ENCODE results near the gene THUMPD1.
"Not testable (repeated sequence)": the region's sequence is repeated elsewhere in the genome, so short reads cannot be mapped to it uniquely, and the experiment has no call there.

THUMPD1 gene

DNA sequence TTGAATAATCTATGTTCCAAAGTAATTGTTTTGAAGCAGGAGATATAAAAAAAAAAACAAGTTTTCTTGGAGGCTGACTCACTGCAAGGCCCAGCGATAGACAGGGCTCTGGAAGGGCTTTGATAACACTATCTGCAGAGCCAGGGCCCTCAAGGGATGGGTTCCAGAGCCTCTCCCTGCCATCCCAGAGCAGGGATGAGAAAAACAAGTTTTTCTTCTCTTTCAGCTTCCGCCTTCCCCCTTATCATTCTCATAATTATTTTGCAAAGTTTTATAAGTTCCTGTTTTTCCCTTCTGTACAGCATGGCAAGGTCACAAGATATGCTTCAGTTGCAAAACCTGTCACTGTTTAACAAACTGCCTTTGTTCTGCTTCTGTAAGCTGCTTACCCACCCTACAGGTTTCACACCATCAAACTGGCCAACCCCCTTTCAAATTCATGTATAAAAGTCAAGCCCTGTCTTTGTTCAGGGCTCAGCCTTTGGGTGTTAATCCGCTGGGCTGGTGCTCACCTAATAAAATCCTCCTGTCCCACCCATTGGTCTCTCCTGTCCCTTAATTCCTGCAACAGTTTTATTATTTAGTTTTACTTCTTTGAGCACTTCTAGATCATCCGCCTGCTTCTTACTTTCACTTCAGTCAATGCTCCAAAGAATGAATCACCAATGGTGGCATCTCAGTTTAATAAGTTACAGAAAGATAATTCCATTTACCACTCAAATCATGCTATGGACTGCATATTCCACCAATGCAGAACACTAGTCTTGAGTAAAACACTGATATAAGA lies 5.6 kb upstream of the THUMPD1 start:
- no peak for DNase-seq

DNA sequence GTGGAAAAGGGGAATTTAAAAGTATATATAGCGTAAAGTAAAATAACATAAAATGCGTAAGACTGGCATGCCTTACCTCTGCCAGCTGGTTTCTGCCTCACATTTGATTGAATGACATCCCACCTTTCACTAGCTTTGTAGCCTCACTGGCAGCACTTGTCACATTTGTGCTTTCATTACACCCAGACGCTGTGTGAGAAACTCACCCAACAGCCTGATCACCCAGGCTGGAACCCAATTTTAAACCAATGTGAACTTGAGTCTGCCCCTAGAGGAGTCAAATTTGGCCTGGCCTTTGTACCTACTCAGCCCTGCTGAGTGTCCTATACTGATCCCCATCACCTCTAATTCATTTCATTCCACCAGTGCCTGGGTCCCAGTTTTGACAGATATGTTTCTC lies 4.8 kb upstream of the THUMPD1 start:
- no peak for DNase-seq

DNA sequence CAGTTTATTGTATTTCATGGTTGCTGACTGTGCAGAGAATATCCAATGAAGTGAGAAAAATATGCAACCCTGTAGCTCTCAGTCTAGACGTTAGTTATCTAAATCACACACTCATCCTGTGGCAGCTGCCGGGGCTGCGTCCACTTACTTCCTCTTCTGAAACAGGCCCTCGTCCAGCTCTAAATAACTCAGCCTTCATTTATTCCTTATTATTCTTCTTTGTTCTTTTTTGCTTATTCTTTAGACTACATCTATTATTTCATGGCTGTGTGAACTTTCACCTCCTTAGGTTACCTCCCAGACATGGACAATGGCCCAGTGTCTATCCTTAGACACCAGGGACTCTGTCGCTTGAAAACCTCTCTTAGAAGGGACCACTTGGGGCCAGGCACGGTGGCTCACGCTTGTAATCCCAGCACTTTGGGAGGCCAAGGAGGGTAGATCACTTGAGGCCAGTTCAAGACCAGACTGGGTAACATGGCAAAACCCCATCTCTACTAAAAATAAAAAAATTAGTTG lies 3.4 kb upstream of the THUMPD1 start:
- DNase-seq: no peak

DNA sequence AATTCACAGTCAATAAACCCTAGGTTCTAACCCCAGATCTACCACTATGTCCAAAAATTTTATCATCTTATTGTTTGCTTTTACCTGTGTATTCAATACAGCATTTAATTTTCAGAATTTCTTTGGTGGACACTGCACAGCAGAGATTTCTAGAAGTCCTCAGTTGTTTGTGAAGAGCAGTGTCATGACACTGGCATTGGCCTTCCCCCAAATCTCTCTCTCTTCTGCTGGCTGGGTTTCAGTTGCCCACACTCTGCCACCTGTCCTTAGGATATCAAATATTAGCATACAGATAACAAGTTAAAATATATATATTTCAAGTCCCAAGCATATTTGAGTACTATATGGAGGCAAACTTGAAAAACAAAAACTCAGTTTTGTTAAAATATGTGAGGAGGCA lies 2.0 kb upstream of the THUMPD1 start:
- no peak for DNase-seq

DNA sequence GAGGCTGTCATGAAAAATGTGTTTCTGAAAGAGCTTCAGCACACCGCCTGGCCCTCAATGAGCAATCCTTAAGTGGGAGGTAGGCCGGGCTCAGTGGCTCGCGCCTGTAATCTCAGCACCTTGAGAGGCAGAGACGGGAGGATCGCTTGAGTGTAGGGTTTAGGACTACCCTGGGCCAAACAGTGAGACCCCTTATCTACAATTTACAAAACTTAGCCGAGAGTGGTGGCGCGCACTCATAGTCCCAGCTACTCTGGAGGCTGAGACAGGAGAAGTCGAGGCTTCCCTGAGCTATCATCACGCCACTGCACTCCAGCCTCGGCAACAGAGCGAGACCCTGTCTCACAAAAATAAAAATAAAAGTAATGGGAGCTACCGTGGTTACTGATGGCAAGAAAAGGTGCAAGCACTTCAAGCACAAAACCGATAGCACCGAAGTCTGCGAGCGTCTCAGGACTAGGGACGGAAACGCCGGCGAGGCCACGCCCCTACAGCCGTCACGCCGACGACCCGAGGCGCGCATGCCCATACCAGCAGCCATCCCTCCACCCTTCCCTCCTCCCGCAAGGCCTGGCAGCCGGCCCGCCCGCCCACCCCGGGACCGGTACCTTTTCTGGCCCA lies 607 bp downstream of the THUMPD1 start:
- DNase-seq: peak; percentile 76

DNA sequence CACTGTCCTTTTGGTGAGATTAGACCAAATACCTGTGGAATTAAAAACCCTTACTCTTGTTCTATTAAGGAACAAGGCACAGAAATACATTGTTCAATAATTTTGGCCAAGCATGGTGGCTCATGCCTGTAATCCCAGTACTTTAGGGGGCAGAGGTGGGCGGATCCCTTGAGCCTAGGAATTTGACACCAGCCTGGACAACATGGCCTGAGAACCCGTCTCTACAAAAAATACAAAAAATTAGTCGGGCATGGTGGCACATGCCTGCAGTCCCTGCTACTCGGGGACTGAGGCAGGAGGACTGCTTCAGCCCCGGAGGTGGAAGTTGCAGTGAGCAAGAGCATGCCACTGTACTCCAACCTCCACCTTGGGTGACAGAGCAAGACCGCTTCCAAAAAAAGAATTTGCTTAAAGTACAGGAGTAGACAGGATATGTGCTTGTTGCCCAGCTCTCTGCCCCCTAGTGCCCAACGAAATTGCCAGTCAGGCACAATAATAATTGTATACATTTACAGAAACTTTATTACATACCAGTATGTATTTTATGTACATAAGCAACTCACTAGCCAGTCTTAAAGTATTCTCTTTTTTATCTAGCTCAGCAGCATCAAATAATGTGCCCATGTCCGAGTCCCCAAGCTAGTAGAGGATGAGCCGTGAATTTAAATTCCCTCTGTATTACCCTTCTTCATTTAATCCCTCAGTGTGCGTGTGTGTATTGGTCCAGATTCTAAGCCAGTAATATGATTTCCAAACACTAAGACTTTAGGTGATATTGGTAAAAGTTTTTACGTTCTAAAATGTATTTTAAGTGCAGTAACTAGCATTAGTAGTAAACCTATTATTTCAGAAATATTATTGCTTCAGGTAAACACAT lies 1.4 kb downstream of the THUMPD1 start:
- DNase-seq: peak; percentile 1

DNA sequence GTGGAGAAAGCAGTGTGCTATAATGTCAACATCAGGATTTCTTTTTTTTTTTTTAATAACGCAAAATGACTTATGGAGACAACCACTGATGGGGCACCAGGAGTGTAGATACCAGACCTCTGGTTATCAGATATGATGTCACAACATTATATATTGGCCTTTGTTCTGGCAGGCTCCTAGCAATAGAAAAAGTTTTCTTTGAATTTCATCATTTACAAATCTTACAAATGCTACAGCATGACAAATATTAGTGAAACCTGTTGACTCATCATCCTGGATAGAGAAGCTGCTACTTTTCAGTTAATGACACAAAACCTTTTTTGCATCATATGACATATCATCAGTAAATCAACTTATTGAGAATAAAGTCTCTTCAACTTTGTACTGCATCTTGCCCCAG lies 6.1 kb downstream of the THUMPD1 start:
- DNase-seq: peak; percentile 12

DNA sequence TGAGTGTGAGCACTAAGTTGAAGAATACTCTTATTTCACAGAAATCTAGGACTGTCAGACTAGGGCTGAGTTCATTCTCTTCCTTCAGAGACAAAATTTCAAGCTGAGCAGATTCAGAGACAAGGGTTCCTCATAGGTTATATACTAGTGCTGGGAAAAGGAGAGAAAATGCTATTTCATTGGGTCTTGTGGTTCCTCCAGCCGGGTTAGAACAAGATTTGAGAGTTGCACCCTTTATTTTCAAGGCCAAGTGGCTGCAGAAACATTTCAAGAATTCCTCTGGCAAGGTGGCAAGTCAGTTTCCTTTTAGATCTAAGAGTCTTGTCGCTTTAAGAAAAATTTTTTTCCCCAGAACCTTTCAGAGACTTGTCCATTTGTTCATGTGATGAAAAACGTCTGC lies 6.8 kb downstream of the THUMPD1 start:
- DNase-seq: no peak

DNA sequence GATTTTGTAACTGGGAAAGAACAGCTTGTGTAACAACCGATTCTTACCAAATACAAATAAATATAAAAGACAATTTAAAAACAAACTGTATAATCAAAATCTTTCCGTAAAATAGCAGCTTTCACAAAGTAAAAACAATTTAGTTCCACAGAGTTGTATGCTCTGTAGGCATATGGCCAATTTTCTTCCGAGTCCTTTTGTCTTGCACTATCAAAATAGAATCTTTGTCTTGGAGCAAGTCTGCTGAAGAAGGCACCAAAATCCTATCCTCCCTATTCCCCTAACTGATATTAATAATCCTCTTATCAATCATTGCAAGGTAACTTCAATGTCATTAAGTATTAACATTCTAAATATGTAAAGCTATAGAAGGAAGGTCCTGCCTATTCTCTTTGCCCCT lies 7.6 kb downstream of the THUMPD1 start:
- DNase-seq: no peak

DNA sequence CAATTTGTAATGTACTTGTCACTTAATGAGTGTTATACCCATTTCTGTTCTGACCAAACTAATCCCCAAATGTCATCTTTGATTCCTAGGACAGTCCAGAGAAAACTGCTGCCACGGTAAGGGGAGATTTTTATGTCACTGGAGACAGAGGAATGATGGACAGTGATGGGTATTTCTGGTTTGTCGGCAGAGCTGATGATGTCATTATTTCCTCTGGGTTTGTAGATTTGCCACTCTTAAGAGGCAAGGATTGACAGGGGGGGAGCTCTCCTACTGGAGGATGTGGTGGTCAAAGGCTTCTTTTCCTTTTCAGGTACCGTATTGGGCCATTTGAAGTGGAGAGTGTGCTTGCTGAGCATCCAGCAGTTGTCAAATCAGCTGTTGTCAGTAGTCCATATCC lies 12.5 kb downstream of the THUMPD1 start:
- no peak for DNase-seq

DNA sequence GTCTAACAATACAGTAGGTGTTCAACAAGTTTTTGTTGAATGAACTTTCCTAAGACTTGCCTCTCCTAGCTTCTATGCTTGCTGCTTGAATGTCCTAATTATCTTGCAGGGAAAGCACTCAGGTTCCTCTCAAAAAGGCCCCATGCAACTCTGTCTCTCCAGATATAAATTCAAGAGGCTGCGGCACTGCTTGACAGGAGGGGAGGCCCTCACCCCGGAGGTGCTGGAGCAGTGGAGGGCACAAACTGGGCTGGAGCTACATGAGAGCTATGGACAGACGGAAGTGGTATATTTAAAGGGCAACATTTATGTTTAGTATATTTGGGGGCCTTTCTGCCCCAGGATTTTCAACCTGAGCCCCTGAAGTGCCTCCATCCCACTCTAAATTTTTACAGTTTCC lies 14.4 kb downstream of the THUMPD1 start:
- DNase-seq: no peak

DNA sequence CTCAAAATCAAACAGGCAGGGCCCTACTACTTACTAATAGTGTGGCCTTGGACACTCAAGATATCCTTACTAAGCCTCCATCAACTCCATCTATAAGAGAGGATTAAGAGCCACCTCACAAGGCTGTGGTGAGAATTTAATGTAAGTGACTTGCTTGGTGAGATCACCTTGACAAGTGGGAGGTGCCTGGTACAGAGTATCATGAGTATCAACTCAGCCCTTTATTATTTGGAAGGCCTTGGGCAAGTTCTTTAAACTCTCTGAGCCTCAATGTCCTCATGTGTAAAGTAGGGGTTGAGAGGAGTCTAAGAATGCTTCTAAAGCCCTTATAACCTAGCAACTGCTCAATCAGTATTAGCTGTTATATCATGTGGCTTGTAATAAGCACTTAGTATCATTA lies 15.0 kb downstream of the THUMPD1 start:
- no peak for DNase-seq

DNA sequence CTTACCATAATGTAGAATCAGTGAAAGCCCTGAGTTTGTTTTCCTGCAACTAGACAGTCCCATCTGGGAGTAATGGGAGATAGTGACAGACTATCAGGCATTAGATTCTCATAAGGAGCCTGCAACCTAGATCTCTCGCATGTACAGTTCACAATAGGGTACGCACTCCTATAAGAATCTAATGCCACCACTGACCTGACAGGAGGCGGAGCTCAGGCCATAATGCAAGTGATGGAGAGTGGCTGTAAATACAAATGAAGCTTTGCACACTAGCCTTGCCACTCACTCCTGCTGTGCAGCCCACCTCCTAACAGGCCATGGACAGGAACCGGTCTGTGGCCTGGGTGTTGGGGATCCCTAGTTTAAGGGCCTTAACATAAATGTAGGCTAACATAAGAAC lies 21.4 kb downstream of the THUMPD1 start:
- no peak for DNase-seq

DNA sequence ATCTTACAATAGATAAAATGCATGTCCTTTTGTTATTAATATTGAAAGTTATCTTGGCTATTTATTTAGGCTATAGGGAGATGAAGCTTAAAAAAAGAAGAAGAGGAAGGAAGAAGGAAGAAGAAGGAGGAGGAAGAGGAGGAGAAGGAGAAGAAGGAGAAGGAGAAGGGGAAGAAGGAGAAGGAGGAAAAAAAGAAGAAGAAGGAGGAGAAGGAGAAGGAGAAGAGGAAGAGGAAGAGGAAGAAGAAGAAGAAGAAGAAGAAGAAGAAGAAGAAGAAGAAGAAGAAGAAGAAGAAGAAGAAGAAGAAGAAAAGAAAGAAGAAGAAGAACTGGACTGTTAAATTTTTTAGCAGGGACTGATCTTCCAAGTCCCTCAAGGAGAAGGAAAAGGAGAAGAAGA lies 23.9 kb downstream of the THUMPD1 start:
- DNase-seq: not testable (repeated sequence)

DNA sequence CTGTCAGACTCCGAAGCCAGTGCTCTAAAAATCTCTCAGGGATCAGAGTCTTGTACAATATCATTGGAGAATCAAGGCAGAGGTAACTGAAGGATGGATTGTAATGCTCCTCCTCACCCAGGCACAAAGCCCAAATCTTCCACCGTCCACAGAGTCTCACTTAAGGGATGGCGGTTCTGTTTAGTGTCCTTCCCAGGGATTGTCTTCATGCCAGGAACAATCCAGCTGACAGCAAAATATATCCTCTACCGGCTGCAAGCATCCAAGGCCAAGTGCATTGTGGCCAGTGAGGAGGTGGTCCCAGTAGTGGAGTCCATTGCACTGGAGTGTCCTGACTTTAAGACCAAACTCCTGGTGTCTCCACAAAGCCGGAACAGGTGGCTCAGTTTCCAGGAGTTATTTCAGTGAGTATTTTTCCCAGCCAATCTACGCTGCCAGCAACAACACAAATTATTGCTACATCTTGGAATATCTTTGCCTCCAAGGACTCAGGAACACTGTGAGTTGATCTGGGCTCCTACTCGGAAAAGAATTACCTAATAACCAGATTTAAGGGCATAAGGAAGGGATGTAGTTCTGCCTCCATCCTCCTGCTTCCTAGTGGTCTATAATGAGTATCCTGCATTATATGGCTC lies 30.2 kb downstream of the THUMPD1 start:
- DNase-seq: no peak

DNA sequence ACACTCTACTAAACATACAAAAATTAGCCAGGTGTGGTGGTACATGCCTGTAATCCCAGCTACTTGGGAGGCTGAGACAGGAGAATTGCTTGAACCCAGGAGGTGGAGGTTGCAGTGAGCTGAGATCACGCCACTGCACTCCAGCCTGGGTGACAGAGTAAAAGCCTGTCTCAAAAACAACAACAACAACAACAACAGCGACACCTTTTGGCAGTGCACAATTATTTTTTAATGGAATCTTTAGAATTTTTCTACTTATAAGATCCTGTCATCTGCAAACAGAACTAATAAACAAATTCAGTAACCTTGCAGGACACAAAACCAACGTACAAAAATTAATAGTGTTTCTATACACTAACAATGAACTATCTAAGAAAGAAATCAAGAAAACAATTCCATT lies 33.5 kb downstream of the THUMPD1 start:
- DNase-seq: not testable (repeated sequence)

DNA sequence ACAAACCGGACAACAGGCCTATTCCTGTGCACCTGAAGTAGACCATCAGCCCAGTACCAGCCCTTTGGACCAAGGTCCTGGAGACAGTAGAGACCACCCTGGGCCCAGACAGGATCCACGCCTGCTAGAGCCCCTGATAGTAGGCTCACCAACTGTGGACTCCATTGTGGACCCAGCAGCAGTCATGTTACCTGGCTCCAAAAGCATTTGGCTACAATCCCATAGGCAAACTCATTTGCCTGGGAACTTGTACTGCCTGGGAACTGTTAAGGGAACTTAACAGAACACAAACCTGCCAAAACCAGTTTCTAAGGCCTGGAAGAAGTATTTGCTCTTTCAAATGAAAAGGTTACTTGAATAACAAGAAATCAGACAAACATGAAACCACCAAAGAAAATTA lies 34.2 kb downstream of the THUMPD1 start:
- no peak for DNase-seq

DNA sequence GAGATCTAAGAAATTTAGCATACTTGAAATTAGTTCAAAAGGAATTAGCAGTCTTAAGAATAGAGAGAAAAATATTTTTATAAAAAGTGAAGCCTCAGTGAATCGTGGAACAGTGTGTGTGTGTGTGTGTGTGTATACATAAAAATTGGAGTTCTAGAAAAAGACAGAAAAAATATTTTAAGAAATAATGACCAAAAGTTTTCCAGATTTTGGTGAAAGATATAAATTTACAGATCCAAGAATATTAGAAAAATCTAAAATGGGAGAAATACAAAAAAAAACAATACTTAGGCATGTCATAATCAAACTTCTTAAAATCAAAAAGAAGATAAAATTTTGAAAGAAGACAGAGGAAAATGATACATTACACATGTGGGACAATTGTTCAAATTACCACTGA lies 35.6 kb downstream of the THUMPD1 start:
- DNase-seq: not testable (repeated sequence)

DNA sequence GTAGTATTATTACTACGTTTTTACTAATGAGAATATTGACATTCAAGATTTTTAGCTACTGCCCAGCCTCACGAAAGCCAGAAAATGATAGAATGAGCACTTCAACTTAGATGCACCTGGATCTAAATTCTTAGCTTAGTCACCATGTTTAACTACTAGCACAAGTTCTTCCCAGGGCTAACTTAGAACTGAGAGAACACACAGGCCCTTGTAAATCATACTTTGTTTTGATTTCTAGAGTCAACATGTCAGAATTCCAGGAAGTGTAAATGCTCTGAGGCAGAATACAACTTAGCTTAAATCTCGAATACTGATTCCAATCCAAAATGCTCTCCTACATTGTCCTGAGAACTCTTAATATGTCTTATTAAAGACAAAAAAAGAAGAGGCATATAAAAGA lies 37.3 kb downstream of the THUMPD1 start:
- no peak for DNase-seq

DNA sequence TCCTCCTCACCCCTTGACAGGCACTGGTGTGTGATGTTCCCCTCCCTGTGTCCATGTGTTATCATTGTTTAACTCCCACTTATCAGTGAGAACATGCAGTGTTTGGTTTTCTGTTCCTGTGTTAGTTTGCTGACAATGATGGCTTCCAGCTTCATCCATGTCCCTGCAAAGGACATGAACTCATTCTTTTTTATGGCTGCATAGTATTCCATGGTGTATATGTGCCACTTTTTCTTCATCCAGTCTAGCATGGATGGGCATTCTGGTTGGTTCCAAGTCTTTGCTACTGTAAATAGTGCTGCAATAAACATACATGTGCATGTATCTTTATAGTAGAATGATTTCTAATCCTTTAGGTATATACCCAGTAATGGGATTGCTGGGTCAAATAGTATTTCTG lies 39.9 kb downstream of the THUMPD1 start:
- not testable (repeated sequence) for DNase-seq

DNA sequence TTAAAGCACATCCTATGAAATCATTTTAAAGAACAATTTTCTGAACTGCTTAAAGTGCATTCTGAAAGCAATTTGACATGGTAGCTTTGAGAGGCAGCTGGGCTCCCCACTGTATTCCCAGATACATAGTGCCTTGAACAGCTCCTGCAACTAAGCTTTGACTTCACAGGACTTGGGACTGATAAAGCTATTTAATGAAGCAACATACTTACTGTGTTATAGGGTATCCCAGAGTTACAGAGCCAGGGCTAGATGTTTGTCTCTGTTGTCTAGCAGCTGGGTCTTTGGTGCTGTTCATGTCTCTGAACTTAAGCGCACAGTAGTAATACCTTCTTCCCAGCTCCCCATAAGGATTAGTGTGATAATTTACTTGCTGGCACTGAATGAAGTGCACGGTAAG lies 45.0 kb downstream of the THUMPD1 start:
- DNase-seq: no peak

DNA sequence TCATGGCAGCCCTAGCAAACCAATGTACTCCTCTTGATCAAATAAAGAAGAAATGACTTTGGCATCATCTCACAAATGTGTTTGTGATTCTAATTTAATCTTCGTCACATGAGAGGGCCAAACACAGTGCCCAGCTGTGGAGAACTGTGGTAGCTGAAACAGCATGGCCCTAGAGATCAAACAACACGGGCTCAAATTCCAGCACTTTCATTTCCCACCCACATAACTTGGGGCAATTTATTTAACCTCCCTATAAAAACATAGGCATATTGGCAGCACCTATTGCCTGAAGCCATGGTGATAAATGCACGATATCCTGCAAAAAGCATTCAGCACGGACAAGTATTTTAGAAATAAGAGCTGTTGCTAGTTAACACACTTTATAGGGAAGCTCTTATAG lies 46.6 kb downstream of the THUMPD1 start:
- no peak for DNase-seq

DNA sequence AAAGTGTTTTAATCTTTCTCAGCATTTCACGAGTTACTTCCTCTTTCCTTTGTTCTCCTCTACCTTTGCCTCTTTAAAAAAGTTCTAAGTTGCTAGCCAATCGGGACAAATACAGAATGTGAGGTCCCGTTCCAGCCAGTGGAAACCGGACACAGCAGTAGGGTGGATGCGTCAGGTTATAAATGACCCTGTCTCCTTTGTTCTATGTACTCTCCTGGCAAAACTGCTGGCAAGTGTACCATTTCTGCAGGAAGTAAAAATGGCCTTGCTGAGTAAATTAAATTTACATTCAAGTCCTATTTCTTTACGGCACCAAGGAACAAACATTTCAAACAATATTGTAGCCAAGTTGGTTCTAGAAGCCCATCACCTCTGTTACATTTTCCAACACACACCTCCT lies 47.5 kb downstream of the THUMPD1 start:
- not testable (repeated sequence) for DNase-seq
